Epithelial cell of prostate (primary cell): ENCODE data around the gene TUBA4A.

Experiments used
- DNase-seq: peaks from one replicate; pipeline ENCODE4 v3.0.0-alpha.2; 2011; ENCODE audit warnings: low read depth, low spot score
- H3K27ac ChIP-seq: fragments of 450-650 bp; 2 replicates; pipeline ENCODE4 v1.5.1; 2017; ENCODE audit warnings: mild to moderate bottlenecking

The TUBA4A gene

GRCh38 chr2:219253753-219254589 lies at the start of gene TUBA4A:
Gene TUBA4A, minus strand, starts transcription at chr2:219253918. Its CDS starts 60 bp downstream, at chr2:219253858.
- H3K27ac ChIP-seq: peak within 1 kb of the TSS; percentile 99
- DNase-seq: no peak

- H3K27ac ChIP-seq: no peak overlapping the region
- DNase-seq: no peak
These were observed 48.8 kb upstream of the TUBA4A start for GRCh38 chr2:219302412-219302968.

- no peak for DNase-seq
- H3K27ac ChIP-seq: no peak overlapping the region
These were observed 46.3 kb upstream of the TUBA4A start for GRCh38 chr2:219300022-219300421.

GRCh38 chr2:219299372-219299760 lies 45.6 kb upstream of the TUBA4A start:
- no peak overlapping the region for H3K27ac ChIP-seq
- no peak for DNase-seq

GRCh38 chr2:219298759-219299371 lies 45.1 kb upstream of the TUBA4A start:
- H3K27ac ChIP-seq: no peak overlapping the region
- DNase-seq: no peak

GRCh38 chr2:219297766-219298456 lies 44.2 kb upstream of the TUBA4A start:
- no peak overlapping the region for H3K27ac ChIP-seq
- DNase-seq: no peak

GRCh38 chr2:219296631-219297391 lies 43.1 kb upstream of the TUBA4A start:
- no peak for DNase-seq
- no peak overlapping the region for H3K27ac ChIP-seq

GRCh38 chr2:219296142-219296541 lies 42.4 kb upstream of the TUBA4A start:
- H3K27ac ChIP-seq: no peak overlapping the region

GRCh38 chr2:219294356-219295351 lies 40.9 kb upstream of the TUBA4A start:
- no peak overlapping the region for H3K27ac ChIP-seq
- no peak for DNase-seq

More at GRCh38 chr2:219296142-219296541, 42.4 kb upstream of the TUBA4A start:
- DNase-seq: no peak

GRCh38 chr2:219293736-219294231 lies 40.1 kb upstream of the TUBA4A start:
- H3K27ac ChIP-seq: no peak overlapping the region
- DNase-seq: no peak

- no peak for DNase-seq
- H3K27ac ChIP-seq: no peak overlapping the region
These were observed 38.9 kb upstream of the TUBA4A start for GRCh38 chr2:219292616-219293015.

GRCh38 chr2:219291910-219292490 lies 38.3 kb upstream of the TUBA4A start:
- no peak for DNase-seq
- no peak overlapping the region for H3K27ac ChIP-seq

GRCh38 chr2:219291394-219291793 lies 37.7 kb upstream of the TUBA4A start:
- no peak overlapping the region for H3K27ac ChIP-seq
- no peak for DNase-seq

GRCh38 chr2:219290381-219291171 lies 36.9 kb upstream of the TUBA4A start:
- DNase-seq: no peak
- no peak overlapping the region for H3K27ac ChIP-seq

GRCh38 chr2:219289537-219290361 lies 36.0 kb upstream of the TUBA4A start:
- no peak overlapping the region for H3K27ac ChIP-seq
- no peak for DNase-seq

- no peak overlapping the region for H3K27ac ChIP-seq
- DNase-seq: no peak
These were observed 35.4 kb upstream of the TUBA4A start for GRCh38 chr2:219289195-219289536.
